Measurements from ENCODE around the gene DTNBP1.

GRCh38 chr6:15520626-15521203 is 142.1 kb downstream of the DTNBP1 start:
- TF ChIP-seq CTCF (IDR thresholded peaks at IDR 0.05) (no peak), EP300 (IDR thresholded peaks at IDR 0.05) (no peak), POLR2A (IDR thresholded peaks at IDR 0.05; ENCODE audit: low read length) (no peak), JUN (IDR thresholded peaks at IDR 0.05) (no peak), HDAC2 (IDR thresholded peaks at IDR 0.05) (no peak), RFX5 (IDR thresholded peaks at IDR 0.05) (no peak), SMC3 (IDR thresholded peaks at IDR 0.05) (no peak)
- TF ChIP-seq, protein P1, sequence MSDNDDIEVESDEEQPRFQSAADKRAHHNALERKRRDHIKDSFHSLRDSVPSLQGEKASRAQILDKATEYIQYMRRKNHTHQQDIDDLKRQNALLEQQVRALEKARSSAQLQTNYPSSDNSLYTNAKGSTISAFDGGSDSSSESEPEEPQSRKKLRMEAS (IDR thresholded peaks at IDR 0.05) = no peak
